K562 (cell line): ENCODE measurements around the gene SPRR2A.

Experiments used
- CTCF ChIP-seq, 3 experiments: IDR thresholded peaks in 2 of 3; conservative IDR thresholded peaks in 1 of 3; 2 replicates each; pipeline ENCODE4 v1.5.1; 2011 to 2012; ENCODE audit warnings: low read length in 3 of 3, mild to moderate bottlenecking in 3 of 3, control low read depth in 2 of 3, improper control_type of control experiment in 1 of 3, inconsistent platforms in 1 of 3, low read depth in 1 of 3, mixed read lengths in 1 of 3, moderate library complexity in 1 of 3; ENCODE audit not compliant: insufficient read depth in 2 of 3
- DMBX1 ChIP-seq: fragments of 250-450 bp; sonication (Bioruptor Pico); IDR thresholded peaks from 2 replicates; pipeline ENCODE4 v1.8.0; 2022; ENCODE audit warnings: inconsistent platforms, mild to moderate bottlenecking, moderate library complexity, borderline replicate concordance
- POLR2AphosphoS5 ChIP-seq: IDR thresholded peaks from 2 replicates; pipeline ENCODE4 v1.6.1; 2011; ENCODE audit warnings: mild to moderate bottlenecking, low read depth, low read length, moderate library complexity; ENCODE audit not compliant: control insufficient read depth, insufficient read depth
- SRF ChIP-seq, 2 experiments: fragments of 250-450, 450-650 bp in 1 of 2; sonication (Bioruptor Pico) in 1 of 2; sonication (generic) in 1 of 2; formaldehyde crosslinking; IDR thresholded peaks; 2 replicates each; pipeline versions ENCODE4 v1.5.0 to v1.5.1; 2020 to 2022; ENCODE audit warnings: mild to moderate bottlenecking in 1 of 2, missing genetic modification reagents in 1 of 2
- TARDBP ChIP-seq: fragments of 450-650 bp; IDR thresholded peaks from 2 replicates; pipeline ENCODE4 v1.6.1; 2016
- THRAP3 ChIP-seq: fragments of 450-650 bp; IDR thresholded peaks from 2 replicates; pipeline ENCODE4 v1.6.1; 2016; ENCODE audit warnings: mild to moderate bottlenecking, inconsistent platforms, borderline replicate concordance
- ZFP36 ChIP-seq: fragments of 150-350 bp; IDR thresholded peaks from 2 replicates; pipeline ENCODE4 v1.6.1; 2018; ENCODE audit warnings: low read length, low read depth; ENCODE audit not compliant: partially characterized antibody

- no peak for TF ChIP-seq CTCF (IDR thresholded peaks at IDR 0.05 in 2 of 3, conservative IDR thresholded peaks at IDR 0.05 in 1 of 3; ENCODE audit: insufficient read depth in 2 of 3, low read depth in 1 of 3, low read length in 3 of 3)
- TF ChIP-seq THRAP3: no peak
- TF ChIP-seq DMBX1 (CRISPR knock-in tag): no peak
- no peak for TF ChIP-seq POLR2AphosphoS5
- no peak for TF ChIP-seq TARDBP
- TF ChIP-seq ZFP36: no peak
- no peak for TF ChIP-seq SRF (CRISPR knock-in tag; IDR thresholded peaks at IDR 0.05)
Measured at GRCh38 chr1:153024413-153024812, 32.9 kb downstream of the SPRR2A start.
